Left renal cortex interstitium (tissue), 4 donors: ENCODE results near the gene SEMA3A. TPM values are rescaled to one million over a fixed set of nuclear protein-coding genes. Genes with fewer than 3 reads are reported as not detected.
"Not testable (repeated sequence)": the region's sequence is repeated elsewhere in the genome, so short reads cannot be mapped to it uniquely, and the experiment has no call there.

Source experiments
- DNase-seq, 4 donors: peaks; one replicate each; pipeline ENCODE4 v3.0.0-alpha.2; 2013; ENCODE audit warnings: low read depth in 4 of 4, low spot score in 2 of 4, missing footprints in 1 of 4
- polyA plus RNA-seq, 4 donors: library from polyadenylated mRNA; unstranded; fragments of 120-200 nt; gene quantifications; one replicate each; pipeline ENCODE4 v1.2.1, GENCODE V29; 2013; ENCODE audit not compliant: insufficient read length in 4 of 4

The SEMA3A gene
- polyA plus RNA-seq: 10 to 100 TPM; 11.6 to 16.0 (median 14.1) TPM

- peak in 3 of 4 donors; percentile 55 to 82 (median 67) for DNase-seq
Measured at GRCh38 chr7:84194484-84195271, at the start of gene SEMA3A. Gene SEMA3A, minus strand, starts transcription at chr7:84194789. Its CDS starts 203 bp downstream, at chr7:84194586.

GRCh38 chr7:84243037-84243436 is 48.4 kb upstream of the SEMA3A start:
- DNase-seq: not testable (repeated sequence)

GRCh38 chr7:84238596-84238995 is 44.0 kb upstream of the SEMA3A start:
- DNase-seq: no peak

GRCh38 chr7:84237533-84238173 is 43.1 kb upstream of the SEMA3A start:
- no peak for DNase-seq

- DNase-seq: no peak
Measured at GRCh38 chr7:84236398-84236797, 41.8 kb upstream of the SEMA3A start.

GRCh38 chr7:84232646-84233045 is 38.1 kb upstream of the SEMA3A start:
- no peak for DNase-seq

- DNase-seq: no peak
Measured at GRCh38 chr7:84231157-84231556, 36.6 kb upstream of the SEMA3A start.

GRCh38 chr7:84230491-84230890 is 35.9 kb upstream of the SEMA3A start:
- no peak for DNase-seq

GRCh38 chr7:84228526-84228925 is 33.9 kb upstream of the SEMA3A start:
- DNase-seq: no peak

- DNase-seq: no peak
Measured at GRCh38 chr7:84226759-84227158, 32.2 kb upstream of the SEMA3A start.

GRCh38 chr7:84224505-84224904 is 29.9 kb upstream of the SEMA3A start:
- DNase-seq: no peak

- DNase-seq: no peak
Measured at GRCh38 chr7:84219310-84219709, 24.7 kb upstream of the SEMA3A start.

GRCh38 chr7:84218681-84219080 is 24.1 kb upstream of the SEMA3A start:
- DNase-seq: no peak

- DNase-seq: no peak
Measured at GRCh38 chr7:84216472-84216871, 21.9 kb upstream of the SEMA3A start.

GRCh38 chr7:84214757-84215156 is 20.2 kb upstream of the SEMA3A start:
- DNase-seq: not testable (repeated sequence)

- DNase-seq: no peak
Measured at GRCh38 chr7:84210301-84210700, 15.7 kb upstream of the SEMA3A start.

GRCh38 chr7:84209006-84209405 is 14.4 kb upstream of the SEMA3A start:
- DNase-seq: no peak

- DNase-seq: no peak
Measured at GRCh38 chr7:84207615-84208014, 13.0 kb upstream of the SEMA3A start.

GRCh38 chr7:84207025-84207424 is 12.4 kb upstream of the SEMA3A start:
- DNase-seq: no peak

- no peak for DNase-seq
Measured at GRCh38 chr7:84204655-84205054, 10.1 kb upstream of the SEMA3A start.

- DNase-seq: no peak
Measured at GRCh38 chr7:84202855-84203254, 8.3 kb upstream of the SEMA3A start.

- DNase-seq: no peak
Measured at GRCh38 chr7:84200859-84201258, 6.3 kb upstream of the SEMA3A start.
